Measurements from ENCODE around the gene GC.
"Not testable (repeated sequence)": the region's sequence is repeated elsewhere in the genome, so short reads cannot be mapped to it uniquely, and the experiment has no call there.

GC gene

GRCh38 chr4:71765821-71766383 is 18.0 kb downstream of the GC start:
- no peak for DNase-seq

GRCh38 chr4:71765350-71765749 is 18.5 kb downstream of the GC start:
- DNase-seq: no peak

GRCh38 chr4:71752383-71753042 is 31.4 kb downstream of the GC start:
- DNase-seq: no peak

GRCh38 chr4:71749008-71749594 is 34.8 kb downstream of the GC start:
- no peak for DNase-seq

- DNase-seq: no peak
Observed at GRCh38 chr4:71746379-71746778, 37.5 kb downstream of the GC start.

GRCh38 chr4:71738782-71739181 is 45.1 kb downstream of the GC start:
- DNase-seq: not testable (repeated sequence)

- DNase-seq: peak; percentile 64
Observed at GRCh38 chr4:71732706-71733105, 51.2 kb downstream of the GC start.

GRCh38 chr4:71732066-71732465 is 51.8 kb downstream of the GC start:
- DNase-seq: no peak

GRCh38 chr4:71729856-71730255 is 54.0 kb downstream of the GC start:
- no peak for DNase-seq

GRCh38 chr4:71713611-71714203 is 70.2 kb downstream of the GC start:
- DNase-seq: peak; percentile 64

- no peak for DNase-seq
Observed at GRCh38 chr4:71711985-71712348, 71.9 kb downstream of the GC start.

- DNase-seq: no peak
Observed at GRCh38 chr4:71711044-71711984, 72.6 kb downstream of the GC start.

- DNase-seq: peak; percentile 10
Observed at GRCh38 chr4:71709961-71710360, 73.9 kb downstream of the GC start.

- DNase-seq: no peak
Observed at GRCh38 chr4:71698141-71698540, 85.7 kb downstream of the GC start.

GRCh38 chr4:71697031-71697430 is 86.8 kb downstream of the GC start:
- DNase-seq: no peak

- DNase-seq: no peak
Observed at GRCh38 chr4:71694961-71695360, 88.9 kb downstream of the GC start.

GRCh38 chr4:71692963-71693362 is 90.9 kb downstream of the GC start:
- no peak for DNase-seq

GRCh38 chr4:71692198-71692597 is 91.7 kb downstream of the GC start:
- DNase-seq: no peak

Measured in OCI-M1 (cell line).